IMR-90 (cell line): Measurements from ENCODE around the gene CBR1.
A peak's percentile ranks its signal among the peaks of the same experiment; 100 is the strongest.

Source experiments
- BHLHE40 ChIP-seq: fragments of 150-350 bp; IDR thresholded peaks from 2 replicates; pipeline ENCODE4 v1.6.1; 2016; ENCODE audit warnings: mild to moderate bottlenecking, low read depth, low read length
- CEBPB ChIP-seq: IDR thresholded peaks from 2 replicates; pipeline ENCODE4 v1.6.1; 2012; ENCODE audit warnings: low read depth, low read length, improper control_type of control experiment
- CTCF ChIP-seq: conservative IDR thresholded peaks from 2 replicates; pipeline ENCODE4 v1.5.1; 2012; ENCODE audit warnings: mild to moderate bottlenecking, low read depth, low read length, improper control_type of control experiment
- ELK1 ChIP-seq: fragments of 150-350 bp; IDR thresholded peaks from 2 replicates; pipeline ENCODE4 v1.6.1; 2016; ENCODE audit warnings: low read depth, mild to moderate bottlenecking, low read length, moderate library complexity, borderline replicate concordance
- FOS ChIP-seq: fragments of 150-350 bp; IDR thresholded peaks from 2 replicates; pipeline ENCODE4 v1.6.1; 2016; ENCODE audit warnings: low read depth, low read length
- MAFK ChIP-seq: IDR thresholded peaks from 2 replicates; pipeline ENCODE4 v1.6.1; 2012; ENCODE audit warnings: low read depth, low read length, improper control_type of control experiment
- MAZ ChIP-seq: IDR thresholded peaks from 2 replicates; pipeline ENCODE4 v1.6.1; 2012; ENCODE audit warnings: low read depth, mild to moderate bottlenecking, low read length, improper control_type of control experiment, moderate library complexity, borderline replicate concordance
- POLR2A ChIP-seq: IDR thresholded peaks from 2 replicates; pipeline ENCODE4 v1.6.1; 2012; ENCODE audit warnings: mild to moderate bottlenecking, low read depth, low read length
- RAD21 ChIP-seq: IDR thresholded peaks from 2 replicates; pipeline ENCODE4 v1.6.1; 2012; ENCODE audit warnings: low read length, improper control_type of control experiment
- RCOR1 ChIP-seq: IDR thresholded peaks from 2 replicates; pipeline ENCODE4 v1.6.1; 2012; ENCODE audit warnings: mild to moderate bottlenecking, low read length, improper control_type of control experiment; ENCODE audit not compliant: insufficient replicate concordance
- RFX5 ChIP-seq: IDR thresholded peaks from 2 replicates; pipeline ENCODE4 v1.8.0; 2012; ENCODE audit warnings: low read depth, mild to moderate bottlenecking, low read length, moderate library complexity
- SMC3 ChIP-seq: fragments of 150-350 bp; IDR thresholded peaks from 2 replicates; pipeline ENCODE4 v1.6.1; 2016; ENCODE audit warnings: low read depth, mild to moderate bottlenecking, antibody characterized with exemption, low read length, moderate library complexity
- USF2 ChIP-seq: fragments of 150-350 bp; IDR thresholded peaks from 2 replicates; pipeline ENCODE4 v1.6.1; 2017; ENCODE audit warnings: mild to moderate bottlenecking, antibody characterized with exemption, low read length, low read depth

- no peak for TF ChIP-seq CTCF
- no peak for TF ChIP-seq MAZ
- TF ChIP-seq POLR2A = no peak
- TF ChIP-seq BHLHE40 = no peak
- TF ChIP-seq SMC3 = no peak
- TF ChIP-seq USF2 = peak; percentile 62
- no peak for TF ChIP-seq RAD21
- no peak for TF ChIP-seq FOS
- TF ChIP-seq CEBPB = no peak
- no peak for TF ChIP-seq ELK1
- TF ChIP-seq RCOR1 = no peak
- TF ChIP-seq RFX5 = no peak
- no peak for TF ChIP-seq MAFK
These were observed 10.0 kb upstream of the CBR1 start for GRCh38 chr21:36059823-36060158.
